Esophagus squamous epithelium (tissue), 4 donors: ENCODE data around the gene ABCD2.

Source experiments
- CTCF ChIP-seq, 6 experiments: fragments of 450-650 bp in 4 of 6; fragments of 200-600 bp in 2 of 6; sonication (generic) in 2 of 6; IDR thresholded peaks; one replicate each; pipeline ENCODE4 v1.5.1; 2016 to 2019; ENCODE audit warnings: antibody characterized with exemption in 6 of 6, mild to moderate bottlenecking in 4 of 6, moderate library complexity in 4 of 6
- POLR2A ChIP-seq, 4 donors: fragments of 450-650 bp; IDR thresholded peaks; one replicate each; pipeline ENCODE4 v1.6.1; 2017; ENCODE audit warnings: antibody characterized with exemption in 4 of 4, mild to moderate bottlenecking in 4 of 4, moderate library complexity in 3 of 4

- TF ChIP-seq CTCF (IDR thresholded peaks at IDR 0.05) = no peak
- TF ChIP-seq POLR2A (IDR thresholded peaks at IDR 0.05) = no peak
These were observed 44.7 kb downstream of the ABCD2 start for GRCh38 chr12:39574785-39575497.
